CD14-positive monocyte (primary cell): ENCODE data around the gene HSPA2. TPM values are rescaled to one million over a fixed set of nuclear protein-coding genes. Genes with fewer than 3 reads are reported as not detected.

Experiments
- DNase-seq, 3 donors: peaks; one replicate each; pipeline ENCODE4 v3.0.0-alpha.2; 2011 to 2022
- H2AFZ ChIP-seq: 2 replicates; pipeline ENCODE4 v1.6.0; 2012; ENCODE audit warnings: mild to moderate bottlenecking, low read depth, low read length, inconsistent platforms; ENCODE audit not compliant: insufficient read depth, poor library complexity, severe bottlenecking
- H3K27ac ChIP-seq, 2 donors: 1 replicate in 1 of 2; 2 replicates in 1 of 2; pipeline ENCODE4 v1.5.1; 2012 to 2013; ENCODE audit warnings: low read length in 2 of 2, control low read depth in 1 of 2, inconsistent platforms in 1 of 2, low read depth in 1 of 2, mild to moderate bottlenecking in 1 of 2
- H3K27me3 ChIP-seq, 2 donors: one replicate each; pipeline versions ENCODE4 v1.6.0 to v1.6.1; 2011 to 2013; ENCODE audit warnings: low read length in 2 of 2; ENCODE audit not compliant: control insufficient read depth in 2 of 2, insufficient read depth in 2 of 2
- H3K36me3 ChIP-seq, 2 donors: replicated peaks in 1 of 2; 1 replicate in 1 of 2; 2 replicates in 1 of 2; pipeline versions ENCODE4 v1.5.1 to v1.6.1; 2012 to 2013; ENCODE audit warnings: low read length in 2 of 2, control low read depth in 1 of 2, inconsistent platforms in 1 of 2, mild to moderate bottlenecking in 1 of 2; ENCODE audit not compliant: insufficient read depth in 2 of 2, control insufficient read depth in 1 of 2
- H3K4me1 ChIP-seq, 2 donors: 1 replicate in 1 of 2; 2 replicates in 1 of 2; pipeline versions ENCODE4 v1.5.1 to v1.6.1; 2012 to 2013; ENCODE audit warnings: low read length in 2 of 2, control low read depth in 1 of 2, inconsistent platforms in 1 of 2, mild to moderate bottlenecking in 1 of 2, moderate library complexity in 1 of 2; ENCODE audit not compliant: insufficient read depth in 2 of 2, control insufficient read depth in 1 of 2
- H3K4me2 ChIP-seq: replicated peaks from 2 replicates; pipeline ENCODE3; 2012; ENCODE audit warnings: low read length, moderate library complexity, mild to moderate bottlenecking; ENCODE audit not compliant: poor library complexity, severe bottlenecking; ENCODE audit errors: extremely low read depth
- H3K4me3 ChIP-seq, 3 experiments: fragments of 200-600 bp in 1 of 3; sonication (generic) in 1 of 3; replicated peaks in 1 of 3; 1 replicate in 2 of 3; 2 replicates in 1 of 3; pipeline ENCODE4 v1.5.1; 2011 to 2013; ENCODE audit warnings: low read length in 3 of 3, mild to moderate bottlenecking in 3 of 3, control low read depth in 2 of 3, low read depth in 2 of 3, inconsistent platforms in 1 of 3, moderate library complexity in 1 of 3
- H3K79me2 ChIP-seq: 2 replicates; pipeline ENCODE4 v1.6.0; 2012; ENCODE audit warnings: mild to moderate bottlenecking, control low read depth, inconsistent platforms, low read length, moderate library complexity; ENCODE audit not compliant: insufficient read depth
- H3K9ac ChIP-seq: 2 replicates; pipeline ENCODE4 v1.6.0; 2017; ENCODE audit warnings: low read length, mild to moderate bottlenecking; ENCODE audit not compliant: insufficient read depth, poor library complexity, severe bottlenecking
- H3K9me3 ChIP-seq, 2 donors: replicated peaks in 1 of 2; 1 replicate in 1 of 2; 2 replicates in 1 of 2; pipeline versions ENCODE4 v1.5.1 to v1.6.1; 2012 to 2013; ENCODE audit warnings: low read length in 2 of 2, control low read depth in 1 of 2; ENCODE audit not compliant: control insufficient read depth in 1 of 2, insufficient read depth in 1 of 2
- H4K20me1 ChIP-seq: 2 replicates; pipeline ENCODE4 v1.6.0; 2012; ENCODE audit warnings: mild to moderate bottlenecking, low read length, control low read depth, moderate library complexity; ENCODE audit not compliant: insufficient read depth
- H3K27ac Mint-ChIP-seq, 7 donors: one replicate each; pipeline ENCODE4 v1.8.0; 2020; ENCODE audit warnings: mild to moderate bottlenecking in 7 of 7, mixed read lengths in 7 of 7, moderate library complexity in 6 of 7, inconsistent platforms in 2 of 7
- H3K27me3 Mint-ChIP-seq, 3 donors: one replicate each; pipeline ENCODE4 v1.8.0; 2021 to 2022; ENCODE audit warnings: low read depth in 3 of 3, mild to moderate bottlenecking in 3 of 3, mixed read lengths in 3 of 3, moderate library complexity in 3 of 3, inconsistent platforms in 1 of 3
- H3K36me3 Mint-ChIP-seq, 2 donors: one replicate each; pipeline ENCODE4 v1.8.0; 2020; ENCODE audit warnings: mixed read lengths in 2 of 2, inconsistent platforms in 1 of 2, mild to moderate bottlenecking in 1 of 2
- H3K4me1 Mint-ChIP-seq: one replicate; pipeline ENCODE4 v1.8.0; 2020; ENCODE audit warnings: mild to moderate bottlenecking, mixed read lengths
- H3K4me3 Mint-ChIP-seq, 2 donors: one replicate each; pipeline ENCODE4 v1.8.0; 2020; ENCODE audit warnings: mild to moderate bottlenecking in 2 of 2, mixed read lengths in 2 of 2, moderate library complexity in 1 of 2
- H3K9me3 Mint-ChIP-seq, 7 donors: one replicate each; pipeline ENCODE4 v1.8.0; 2020 to 2022; ENCODE audit warnings: mixed read lengths in 7 of 7, mild to moderate bottlenecking in 6 of 7, moderate library complexity in 6 of 7, inconsistent platforms in 2 of 7
- CTCF ChIP-seq: fragments of 200-600 bp; IDR thresholded peaks from one replicate; pipeline ENCODE4 v1.8.0; 2022; ENCODE audit warnings: antibody characterized with exemption, mild to moderate bottlenecking
- WGBS: methylation state at CpG from one replicate; pipeline ENCODE4 v1.1.5; 2013; ENCODE audit warnings: missing lambda C conversion rate; ENCODE audit not compliant: insufficient coverage; 5-methylcytosine and 5-hydroxymethylcytosine counted together
- intact Hi-C, 2 donors: fragments of 100-400 bp; cut with micrococcal nuclease; formaldehyde crosslinking; loops; one replicate each; pipeline versions ENCODE4 v1.15.0 to v1.15.1; 2023
- polyA plus RNA-seq, 3 donors: library from polyadenylated mRNA; depleted of rRNA in 1 of 3; unstranded in 2 of 3; stranded (reverse) in 1 of 3; fragments of 300-500 nt in 2 of 3; fragments of >200 nt in 1 of 3; fragmentation: Illumina TruSeq in 2 of 3; gene quantifications; 1 replicate in 2 of 3; 2 replicates in 1 of 3; pipeline ENCODE4 v1.2.3, GENCODE V29; 2012 to 2021

HSPA2 gene
- polyA plus RNA-seq, 3 donors = 0.17 to 0.41 TPM; not detected in 1

- Histone ChIP-seq H4K20me1 (no peaks in the 10 kb centered on the region), H3K27me3 (no peaks in the 10 kb centered on the region), H3K36me3 (peaks cover 0 to 12% of the 10 kb centered on the region in 2 donors), H3K4me2 (no peak overlapping the region), H2AFZ (no peak overlapping the region), H3K9me3 (no peaks in the 10 kb centered on the region), H3K79me2 (peaks cover 13% of the 10 kb centered on the region), H3K4me1 (peaks cover 6 to 8% of the 10 kb centered on the region in 2 donors), H3K4me3 (no peak overlapping the region), H3K27ac (no peak overlapping the region), H3K9ac (no peak overlapping the region)
- Mint-ChIP-seq H3K9me3 (no peaks in the 10 kb centered on the region), H3K27me3 (no peaks in the 10 kb centered on the region), H3K4me3 (no peak overlapping the region), H3K27ac (no peak overlapping the region), H3K4me1 (peaks cover 11% of the 10 kb centered on the region), H3K36me3 (peaks cover 16 to 26% of the 10 kb centered on the region in 2 donors)
- intact Hi-C loops = no loop called here
- no peak for TF ChIP-seq CTCF
- no peak for DNase-seq
Observed at GRCh38 chr14:64496764-64497163, 43.8 kb upstream of the HSPA2 start.

GRCh38 chr14:64500088-64500487 is 40.5 kb upstream of the HSPA2 start:
- intact Hi-C loops = loop anchor here in 1 of 2 donors (10.0 kb wide), 1 partner anchor 155 kb away; no protein-coding TSS in a partner anchor
- H3K79me2 ChIP-seq = peaks cover 32% of the 10 kb centered on the region
- H3K4me1 ChIP-seq = peaks cover 18 to 31% of the 10 kb centered on the region in 2 donors
- H3K27ac ChIP-seq = no peak overlapping the region
- no peak overlapping the region for H3K9ac ChIP-seq
- peaks cover 1% of the 10 kb centered on the region for H4K20me1 ChIP-seq
- WGBS = no CpG with 5 or more reads among the region's 1 CpG
- H3K4me3 ChIP-seq = no peak overlapping the region
- H3K36me3 ChIP-seq = peaks cover 0 to 9% of the 10 kb centered on the region in 2 donors
- Mint-ChIP-seq H3K27me3 (no peaks in the 10 kb centered on the region), H3K27ac (no peak overlapping the region), H3K4me1 (peaks cover 24% of the 10 kb centered on the region), H3K4me3 (no peak overlapping the region), H3K9me3 (no peaks in the 10 kb centered on the region), H3K36me3 (peaks cover 4 to 16% of the 10 kb centered on the region in 2 donors)
- H3K27me3 ChIP-seq = no peaks in the 10 kb centered on the region
- no peak for TF ChIP-seq CTCF
- H2AFZ ChIP-seq = no peak overlapping the region
- no peak for DNase-seq
- H3K4me2 ChIP-seq = no peak overlapping the region
- H3K9me3 ChIP-seq = no peaks in the 10 kb centered on the region
